AG09319 (cell line): Measurements from ENCODE around the gene SPARC.
"Not testable (repeated sequence)": the region's sequence is repeated elsewhere in the genome, so short reads cannot be mapped to it uniquely, and the experiment has no call there.

Experiments used
- DNase-seq: peaks from one replicate; pipeline ENCODE4 v3.0.0-alpha.2; 2010; ENCODE audit warnings: low read depth; ENCODE audit errors: extremely low read depth
- CTCF ChIP-seq: IDR thresholded peaks from 2 replicates; pipeline ENCODE4 v1.5.1; 2011; ENCODE audit warnings: low read depth, mild to moderate bottlenecking, inconsistent platforms, low read length, moderate library complexity

Gene SPARC

GRCh38 chr5:151703227-151703626 is 16.5 kb upstream of the SPARC start:
- DNase-seq: no peak
- TF ChIP-seq CTCF: no peak

DNA sequence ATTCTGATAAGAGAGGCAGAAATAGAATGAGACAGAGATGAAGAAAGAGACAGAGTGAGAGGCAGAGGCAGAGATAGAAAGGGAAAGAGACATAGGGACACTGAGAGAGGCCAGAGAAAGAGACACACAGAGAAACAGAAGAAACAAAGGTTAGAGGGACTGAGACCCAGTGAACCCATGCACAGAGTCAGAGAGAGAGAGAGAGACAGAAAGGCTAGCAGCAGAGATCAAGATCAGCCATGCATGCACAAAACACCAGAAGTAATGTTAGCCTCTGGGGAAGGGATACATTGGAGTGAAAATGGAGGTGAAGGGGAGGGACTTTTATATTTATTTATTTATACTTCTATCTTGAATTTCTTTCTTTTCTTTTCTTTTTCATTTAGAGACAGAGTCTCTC is 14.1 kb upstream of the SPARC start:
- DNase-seq: no peak
- no peak for TF ChIP-seq CTCF

DNA sequence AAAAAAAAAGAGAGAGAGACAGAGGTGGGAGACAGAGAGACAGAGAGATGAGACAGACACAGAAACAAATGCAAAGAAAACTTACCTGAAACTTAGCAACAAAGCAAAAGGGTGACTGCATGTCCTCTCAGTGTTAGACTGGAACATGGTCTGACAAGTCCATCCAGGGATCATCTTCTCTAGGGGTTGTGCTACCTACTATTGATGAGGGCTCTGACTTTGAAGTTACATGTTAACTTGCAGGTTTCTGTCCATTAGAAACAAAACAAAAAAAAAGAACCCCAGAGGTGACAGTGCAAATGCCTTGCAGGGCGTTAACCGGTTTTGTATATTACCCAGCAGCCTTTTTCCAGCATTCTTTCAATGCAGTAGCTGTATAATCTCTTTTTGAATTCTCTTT is 13.6 kb upstream of the SPARC start:
- TF ChIP-seq CTCF: no peak
- no peak for DNase-seq

GRCh38 chr5:151699071-151699901 is 12.6 kb upstream of the SPARC start:
- DNase-seq: peak; percentile 96
- no peak for TF ChIP-seq CTCF

DNA sequence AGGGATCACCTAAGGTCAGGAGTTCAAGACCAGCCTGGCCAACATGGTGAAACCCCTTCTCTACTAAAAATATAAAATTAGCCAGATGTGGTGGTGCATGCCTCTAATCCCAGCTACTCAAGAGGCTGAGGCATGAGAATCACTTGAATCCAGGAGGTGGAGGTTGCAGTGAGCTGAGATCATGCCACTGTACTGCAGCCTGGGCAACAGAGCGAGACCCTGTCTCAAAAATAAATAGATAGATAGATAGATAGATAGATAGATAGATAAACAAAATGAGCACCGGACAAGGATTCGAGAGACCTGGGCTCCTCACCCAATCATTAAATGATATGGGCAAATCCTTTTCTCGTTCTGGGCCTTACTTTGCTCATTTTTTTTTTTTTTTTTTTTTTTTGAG is 11.4 kb upstream of the SPARC start:
- DNase-seq: not testable (repeated sequence)

DNA sequence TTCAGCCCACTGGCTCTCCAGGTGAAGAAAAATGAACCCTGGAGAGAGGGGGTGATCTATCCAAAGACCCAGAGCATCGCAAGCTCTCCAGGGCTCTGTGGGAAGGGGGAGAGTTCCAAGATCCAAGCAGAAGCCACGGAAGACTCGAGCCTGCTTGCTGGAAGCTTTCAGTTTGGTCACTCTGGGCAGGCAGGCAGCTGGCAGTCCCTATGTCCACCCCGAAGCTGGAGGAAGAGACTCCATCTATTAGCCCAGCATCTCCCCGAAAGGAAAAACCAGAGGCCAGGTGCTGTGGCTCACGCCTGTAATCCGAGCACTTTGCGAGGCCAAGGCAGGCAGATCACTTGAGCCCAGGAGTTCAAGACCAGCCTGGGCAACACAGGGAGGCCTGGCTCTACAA is 10.7 kb upstream of the SPARC start:
- no peak for DNase-seq
- no peak for TF ChIP-seq CTCF

DNA sequence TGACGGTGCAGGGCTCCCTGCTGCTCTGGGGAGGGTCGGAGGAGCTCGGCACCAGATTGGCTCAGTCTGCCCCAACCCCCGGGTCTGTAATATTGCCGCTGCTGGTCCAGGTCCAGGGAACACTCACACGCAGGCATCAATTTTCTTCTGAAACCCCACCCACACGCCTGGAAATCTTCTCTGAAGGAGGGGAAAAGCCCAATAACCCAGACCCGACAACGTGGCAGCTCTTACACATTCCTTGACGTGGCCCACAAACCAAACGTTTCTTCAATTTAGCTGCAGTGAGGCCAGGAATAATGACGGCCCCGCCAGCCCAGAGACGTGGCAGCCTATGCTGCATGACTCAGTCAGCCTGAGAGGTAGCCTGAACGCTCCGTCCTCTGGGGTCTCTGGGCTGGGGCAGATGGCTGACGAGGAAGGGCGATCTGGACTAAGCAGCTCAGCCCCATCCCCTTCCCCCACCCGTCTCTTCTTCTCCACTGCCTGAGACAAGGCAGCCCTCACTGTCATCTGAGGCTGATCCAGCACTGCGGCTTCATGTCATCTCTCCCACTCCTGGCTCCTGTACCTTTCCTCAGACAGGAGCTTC is 9.9 kb upstream of the SPARC start:
- no peak for TF ChIP-seq CTCF
- peak; percentile 98 for DNase-seq
